DMS79 treated with DMSO at 0.1 percent for 48 hours (cell line): ENCODE measurements around the gene SSH2.

ENCODE experiments used
- DNase-seq: peaks from one replicate; lab custom pipeline; 2025; lab: John Stamatoyannopoulos, UW

SSH2 gene

GRCh38 chr17:29612404-29613280 lies 317.4 kb downstream of the SSH2 start:
- DNase-seq: no peak

GRCh38 chr17:29612094-29612403 lies 318.0 kb downstream of the SSH2 start:
- no peak for DNase-seq

DNA sequence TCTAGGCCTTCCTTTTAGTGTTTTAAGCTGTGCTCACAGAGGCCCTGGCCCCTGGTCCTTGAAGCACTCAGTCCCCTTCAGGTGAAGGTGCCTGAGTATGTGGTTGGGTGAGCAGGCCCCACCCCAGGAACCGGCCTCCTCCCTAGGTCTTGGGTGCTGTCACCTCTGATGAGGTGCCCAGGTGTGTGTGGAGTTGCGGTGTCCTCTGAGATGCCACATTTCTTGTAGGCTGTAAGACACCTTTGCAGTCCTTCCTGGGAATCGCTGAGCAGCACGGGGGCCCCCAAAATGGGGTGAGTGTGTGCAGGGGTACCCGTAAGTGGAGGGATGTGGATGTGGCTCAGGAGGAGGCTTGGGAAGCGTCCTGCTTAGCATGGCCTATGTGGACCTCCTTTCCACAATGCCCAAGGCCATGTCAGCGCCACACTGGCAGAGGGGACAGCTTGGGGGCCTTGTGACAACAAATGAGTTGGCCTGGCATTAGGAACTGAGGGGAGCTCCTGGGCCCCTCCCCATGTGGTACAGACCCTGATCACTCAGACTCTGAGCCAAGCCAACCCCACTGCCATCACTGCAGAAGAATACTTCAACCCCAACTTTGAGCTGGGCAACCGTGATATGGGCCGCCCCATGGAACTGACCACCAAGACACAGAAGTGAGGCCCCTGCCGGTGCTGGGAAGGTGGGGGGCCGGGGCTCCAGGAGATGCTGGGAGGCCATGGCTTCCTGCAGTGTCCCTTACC lies 318.5 kb downstream of the SSH2 start:
- DNase-seq: no peak

DNA sequence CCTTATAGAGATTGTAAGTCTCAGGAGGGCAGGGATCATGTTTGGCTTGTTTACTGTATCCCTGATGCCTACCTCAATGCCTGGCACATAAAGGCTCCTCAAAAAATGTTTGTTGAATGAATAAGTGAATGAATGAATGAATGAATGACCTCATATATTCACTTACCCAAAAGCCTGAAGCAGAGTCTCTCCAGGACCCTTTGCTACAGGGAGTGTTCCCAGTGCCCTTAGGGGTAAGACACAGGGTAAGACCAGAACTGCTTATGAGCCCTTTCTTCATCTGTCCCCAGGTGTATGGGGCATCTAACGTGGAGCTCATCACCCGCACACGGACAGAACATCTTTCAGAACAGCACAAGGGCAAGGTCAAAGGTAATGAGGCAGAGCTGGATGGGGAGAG lies 319.6 kb downstream of the SSH2 start:
- DNase-seq: no peak

DNA sequence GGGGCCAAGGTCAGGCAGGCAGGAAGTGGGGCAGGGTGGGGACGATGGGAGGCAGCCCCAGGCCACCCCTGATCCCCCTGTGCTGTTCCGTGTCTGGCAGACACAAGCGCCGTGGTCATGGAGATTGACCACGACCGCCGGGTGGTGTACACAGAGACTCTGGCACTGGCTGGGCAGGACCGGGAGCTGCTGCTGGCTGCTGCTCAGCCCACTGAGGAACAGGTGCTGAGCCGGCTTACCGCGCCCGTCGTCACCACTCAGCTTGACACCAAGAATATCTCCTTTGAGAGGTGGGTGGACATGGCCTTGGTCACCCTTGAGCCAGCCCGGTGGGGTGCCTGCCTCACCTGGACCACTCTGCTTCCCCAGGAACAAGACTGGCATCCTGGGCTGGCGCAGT lies 321.0 kb downstream of the SSH2 start:
- no peak for DNase-seq

DNA sequence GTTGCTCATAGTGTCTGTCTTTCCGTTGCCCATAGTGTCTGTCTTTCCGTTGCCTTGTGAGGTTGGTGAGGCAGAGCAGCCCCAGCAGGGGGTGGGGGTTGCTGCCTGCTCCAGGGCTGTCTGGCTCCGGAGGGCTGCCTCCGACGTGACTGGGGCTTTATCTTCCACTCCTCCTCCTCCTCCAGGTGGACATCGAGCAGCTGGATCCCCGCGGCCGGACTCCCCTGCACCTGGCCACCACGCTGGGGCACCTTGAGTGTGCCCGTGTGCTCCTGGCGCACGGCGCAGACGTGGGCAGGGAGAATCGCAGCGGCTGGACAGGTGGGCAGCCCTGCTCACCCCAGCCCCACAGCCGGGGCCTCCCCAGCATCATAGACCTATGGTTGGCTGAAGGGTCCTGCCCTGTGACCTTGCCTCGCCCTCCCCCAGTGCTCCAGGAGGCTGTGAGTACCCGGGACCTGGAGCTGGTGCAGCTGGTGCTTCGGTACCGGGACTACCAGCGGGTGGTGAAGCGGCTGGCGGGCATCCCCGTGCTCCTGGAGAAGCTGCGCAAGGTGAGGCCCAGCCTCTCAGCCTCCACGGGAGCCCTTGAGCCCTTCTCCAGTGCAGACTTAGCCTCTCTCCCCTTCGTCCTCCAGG lies 322.4 kb downstream of the SSH2 start:
- no peak for DNase-seq

DNA sequence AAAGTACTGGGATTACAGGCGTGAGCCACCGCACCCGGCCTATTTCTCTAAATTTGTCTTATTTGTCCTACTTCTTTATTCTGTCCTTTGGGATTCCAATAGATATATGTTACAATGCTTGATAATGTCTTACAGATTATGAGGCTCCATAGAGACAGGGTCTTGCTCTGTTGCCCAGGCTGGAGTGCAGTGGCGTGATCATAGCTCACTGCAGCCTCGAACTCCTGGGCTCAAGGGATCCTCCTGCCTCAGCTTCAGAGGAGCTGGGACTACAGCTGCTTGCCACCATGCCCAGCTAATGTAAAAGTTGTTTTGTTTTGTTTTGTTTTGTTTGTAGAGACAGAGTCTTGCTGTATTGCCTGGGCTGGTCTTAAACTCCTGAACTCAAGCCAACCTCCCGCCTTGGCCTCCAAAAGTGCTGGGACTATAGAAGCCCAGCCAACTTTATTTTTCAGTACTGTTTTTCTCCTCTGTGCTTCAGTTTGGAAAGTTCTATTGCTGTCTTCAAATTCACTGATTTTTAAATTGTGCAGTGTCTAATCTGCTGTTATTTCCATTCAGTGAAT lies 326.8 kb downstream of the SSH2 start:
- DNase-seq: no peak

DNA sequence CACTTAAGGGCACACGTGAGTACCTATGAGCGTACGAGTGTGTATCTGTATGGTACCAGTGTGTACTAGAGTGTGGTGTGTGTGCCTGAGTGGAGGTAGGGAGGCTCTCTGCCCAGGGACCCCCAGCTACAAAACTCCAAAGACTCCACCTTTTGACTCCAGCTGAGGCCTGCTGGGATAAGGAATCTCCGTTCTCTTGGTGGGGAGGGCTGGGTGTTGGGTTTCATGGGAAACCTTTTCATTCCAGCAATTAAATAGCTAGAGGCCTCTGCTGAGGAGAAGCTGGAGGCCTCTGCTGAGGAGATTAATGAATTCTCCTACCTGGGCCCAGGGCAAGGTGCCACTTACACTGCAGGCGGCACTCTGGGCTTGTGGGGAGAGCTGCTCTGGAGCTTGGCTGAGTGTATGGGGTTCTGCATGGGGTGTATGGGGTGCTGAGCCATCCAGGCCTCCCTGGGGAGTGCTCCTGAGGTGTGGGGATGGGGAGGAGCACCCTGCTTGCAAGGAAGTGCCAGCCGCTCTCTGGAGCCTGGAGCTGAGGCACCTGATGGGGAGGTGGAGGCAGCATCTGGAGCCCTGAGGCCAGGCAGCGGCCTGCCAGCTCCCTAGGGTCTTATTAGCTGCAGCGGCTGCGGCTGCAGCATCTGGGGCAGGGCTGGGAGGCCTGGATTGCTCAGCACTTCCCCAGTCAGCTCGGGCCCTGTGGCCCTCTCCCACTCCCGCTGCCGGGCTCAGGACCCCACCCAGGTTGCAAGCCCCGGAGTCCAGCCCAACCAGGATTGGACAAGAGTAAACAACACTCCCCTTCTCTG lies 332.5 kb downstream of the SSH2 start:
- peak; percentile 37 for DNase-seq

GRCh38 chr17:29596811-29597210 lies 333.2 kb downstream of the SSH2 start:
- DNase-seq: no peak

- DNase-seq: peak; percentile 6
These were observed 333.9 kb downstream of the SSH2 start for GRCh38 chr17:29595943-29596774.

- no peak for DNase-seq
These were observed 334.7 kb downstream of the SSH2 start for GRCh38 chr17:29595107-29595942.

GRCh38 chr17:29594519-29595090 lies 335.4 kb downstream of the SSH2 start:
- no peak for DNase-seq

DNA sequence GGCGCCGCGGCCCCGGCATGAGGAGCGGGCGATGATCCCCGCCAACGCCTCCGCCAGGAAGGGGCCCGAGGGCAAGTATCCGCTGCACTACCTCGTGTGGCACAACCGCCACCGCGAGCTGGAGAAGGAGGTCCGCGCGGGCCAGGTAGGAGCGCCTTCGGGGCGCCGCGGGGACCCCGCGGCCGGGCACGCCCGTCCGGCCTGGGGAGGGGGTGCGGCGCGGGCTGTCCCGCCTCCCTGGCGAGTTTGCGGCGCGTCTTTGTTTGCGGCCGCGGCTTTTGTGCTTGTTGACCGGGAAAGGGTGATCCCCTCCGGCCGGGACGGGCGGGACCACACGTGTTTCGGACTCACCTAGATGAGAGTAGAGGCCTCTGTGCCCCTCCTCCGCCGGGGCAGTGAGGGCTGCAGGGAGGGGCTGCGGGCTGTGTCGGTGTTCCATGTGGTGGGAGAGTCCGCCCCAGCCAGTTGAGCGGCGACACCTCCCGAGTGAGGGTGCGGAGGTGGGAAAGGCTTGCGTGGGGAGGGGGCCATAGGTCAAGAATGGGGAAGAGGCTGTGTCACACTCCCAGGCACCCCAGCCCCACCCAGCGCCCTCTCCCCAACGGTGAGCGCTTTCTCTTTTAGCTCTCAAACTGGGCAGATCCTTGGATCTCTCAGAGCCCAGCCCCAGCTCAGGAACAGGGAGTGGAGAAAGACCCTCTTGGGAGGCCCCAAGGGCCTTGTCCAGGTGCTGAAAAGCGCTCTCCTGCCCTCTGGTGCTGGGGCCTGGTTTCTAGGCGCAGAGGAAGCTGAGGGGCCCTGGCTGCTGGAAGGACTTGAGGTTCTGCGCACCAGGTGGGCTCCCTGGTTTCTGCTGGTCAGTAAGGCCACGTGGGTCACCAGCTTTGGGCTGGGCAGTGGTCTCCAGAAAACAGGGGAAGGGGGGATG lies 336.2 kb downstream of the SSH2 start:
- DNase-seq: peak; percentile 47

- peak; percentile 72 for DNase-seq
These were observed 337.0 kb downstream of the SSH2 start, which contains the start of gene ANKRD13B for GRCh38 chr17:29592850-29593551. Gene ANKRD13B (plus strand): TSS chr17:29593132. CDS start chr17:29593622, 490 bp downstream.

- peak; percentile 92 for DNase-seq
These were observed 338.1 kb downstream of the SSH2 start for GRCh38 chr17:29591737-29592608.

DNA sequence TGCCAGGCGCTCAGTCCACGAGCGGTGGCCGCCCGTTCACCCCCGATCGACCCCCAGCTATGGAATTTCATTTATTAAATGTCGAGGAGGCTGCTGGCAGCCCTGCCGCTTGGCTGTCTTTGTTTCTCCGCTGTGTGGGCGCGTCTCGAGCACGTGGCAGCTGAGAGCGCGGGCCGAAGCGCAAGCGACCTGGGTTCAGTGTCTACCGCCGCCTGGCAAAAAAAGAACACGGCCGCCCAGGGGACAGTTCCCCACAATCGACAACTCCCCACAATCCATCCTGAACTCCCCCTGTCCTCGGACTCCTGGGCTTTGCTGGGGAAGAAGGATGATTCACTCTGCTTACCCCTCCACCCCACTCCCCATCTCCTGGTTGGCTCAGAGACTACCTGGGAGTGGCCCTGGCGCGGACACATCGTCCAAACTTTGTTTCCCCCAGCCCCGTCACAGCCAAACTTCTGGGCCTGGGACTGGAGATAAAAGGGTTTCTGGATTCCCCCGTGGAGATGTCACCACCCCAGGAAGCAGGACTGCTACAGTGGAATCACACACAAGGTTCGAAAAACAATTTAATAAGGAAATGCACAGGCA lies 338.8 kb downstream of the SSH2 start:
- no peak for DNase-seq
